GM18951 (cell line): ENCODE results near the gene SEMA6D.

Experiments used
- POLR2A ChIP-seq: IDR thresholded peaks from 4 replicates; pipeline ENCODE4 v1.6.1; 2011; ENCODE audit warnings: mild to moderate bottlenecking; ENCODE audit not compliant: insufficient read length, insufficient read depth; ENCODE audit errors: extremely low read depth
- in situ Hi-C: fragments of 300-500 bp; cut with MboI; formaldehyde crosslinking; loops from one replicate; pipeline ENCODE4 v1.12.0; 2022; ENCODE audit warnings: low sequenced_read_pairs, mixed read lengths, inconsistent platforms; ENCODE audit not compliant: unreplicated experiment

The SEMA6D gene

GRCh38 chr15:47822048-47822447, 104.7 kb downstream of the SEMA6D start:
- TF ChIP-seq POLR2A = no peak
- in situ Hi-C loops = no loop called here
